Osteoblast (primary cell): ENCODE results near the gene FOLR2. TPM values are rescaled to one million over a fixed set of nuclear protein-coding genes. Genes with fewer than 3 reads are reported as not detected.

Experiments
- DNase-seq: peaks from one replicate; pipeline ENCODE4 v3.0.0; 2011; ENCODE audit warnings: low spot score, mixed read lengths; ENCODE audit not compliant: insufficient read length; ENCODE audit errors: missing footprints
- H2AFZ ChIP-seq: 2 replicates; pipeline ENCODE4 v1.6.0; 2011; ENCODE audit warnings: mild to moderate bottlenecking, low read length
- H3K27ac ChIP-seq: 2 replicates; pipeline ENCODE4 v1.5.1; 2011; ENCODE audit warnings: mild to moderate bottlenecking, low read depth, low read length, moderate library complexity
- H3K27me3 ChIP-seq: 2 replicates; pipeline ENCODE4 v1.6.0; 2012; ENCODE audit warnings: mild to moderate bottlenecking, control low read depth, inconsistent platforms, low read length, moderate library complexity; ENCODE audit not compliant: insufficient read depth
- H3K36me3 ChIP-seq: 2 replicates; pipeline ENCODE4 v1.5.1; 2011; ENCODE audit warnings: mild to moderate bottlenecking, low read length, control low read depth, moderate library complexity; ENCODE audit not compliant: insufficient read depth
- H3K4me1 ChIP-seq: 2 replicates; pipeline ENCODE4 v1.5.1; 2011; ENCODE audit warnings: mild to moderate bottlenecking, low read length, control low read depth, moderate library complexity; ENCODE audit not compliant: insufficient read depth
- H3K4me2 ChIP-seq: 2 replicates; pipeline ENCODE4 v1.6.0; 2011; ENCODE audit warnings: mild to moderate bottlenecking, low read length; ENCODE audit not compliant: insufficient read depth
- H3K4me3 ChIP-seq: fragments of 200-600 bp; sonication (generic); 3 replicates; pipeline ENCODE4 v1.5.1; 2012; ENCODE audit warnings: mild to moderate bottlenecking, low read length, inconsistent platforms; ENCODE audit not compliant: insufficient read depth
- H3K79me2 ChIP-seq: 2 replicates; pipeline ENCODE4 v1.6.0; 2012; ENCODE audit warnings: mild to moderate bottlenecking, low read length, control low read depth, inconsistent platforms; ENCODE audit not compliant: insufficient read depth
- H3K9me3 ChIP-seq: 2 replicates; pipeline ENCODE4 v1.5.1; 2011; ENCODE audit warnings: low read depth, low read length, control low read depth
- H4K20me1 ChIP-seq: 2 replicates; pipeline ENCODE4 v1.6.0; 2012; ENCODE audit warnings: mild to moderate bottlenecking, low read length, control low read depth; ENCODE audit not compliant: insufficient read depth
- CTCF ChIP-seq: IDR thresholded peaks from 2 replicates; pipeline ENCODE4 v1.5.1; 2011; ENCODE audit warnings: mild to moderate bottlenecking, low read depth, low read length, moderate library complexity; ENCODE audit errors: extremely low read depth
- total RNA-seq: library from RNA; depleted of rRNA; stranded (reverse); fragments of >200 nt; gene quantifications from 2 replicates; pipeline ENCODE4 v1.2.3, GENCODE V29; 2012

FOLR2 gene
- total RNA-seq, 1 donor = not detected

- Histone ChIP-seq H3K4me3 (no peak overlapping the region), H3K27ac (no peak overlapping the region), H3K4me1 (peaks cover 13% of the 10 kb centered on the region), H3K9me3 (no peaks in the 10 kb centered on the region), H4K20me1 (peaks cover 78% of the 10 kb centered on the region), H3K79me2 (peaks cover 50% of the 10 kb centered on the region), H3K36me3 (peaks cover 72% of the 10 kb centered on the region), H3K27me3 (no peaks in the 10 kb centered on the region), H2AFZ (no peak overlapping the region), H3K4me2 (no peak overlapping the region)
- no peak for TF ChIP-seq CTCF
- peak; percentile 53 for DNase-seq
Observed at GRCh38 chr11:72229336-72229924, 12.8 kb downstream of the FOLR2 start.

GRCh38 chr11:72229925-72230763 is 13.6 kb downstream of the FOLR2 start:
- Histone ChIP-seq H3K27me3 (no peaks in the 10 kb centered on the region), H3K4me2 (no peak overlapping the region), H3K9me3 (no peaks in the 10 kb centered on the region), H2AFZ (no peak overlapping the region), H3K36me3 (peaks cover 79% of the 10 kb centered on the region), H3K4me3 (no peak overlapping the region), H3K27ac (no peak overlapping the region), H3K79me2 (peaks cover 43% of the 10 kb centered on the region), H4K20me1 (peaks cover 82% of the 10 kb centered on the region), H3K4me1 (peaks cover 13% of the 10 kb centered on the region)
- no peak for TF ChIP-seq CTCF
- peak; percentile 36 for DNase-seq

GRCh38 chr11:72230764-72231365 is 14.3 kb downstream of the FOLR2 start:
- TF ChIP-seq CTCF = no peak
- Histone ChIP-seq H3K27me3 (no peaks in the 10 kb centered on the region), H3K27ac (no peak overlapping the region), H3K4me3 (no peak overlapping the region), H3K4me1 (peaks cover 8% of the 10 kb centered on the region), H3K79me2 (peaks cover 36% of the 10 kb centered on the region), H3K36me3 (peaks cover 86% of the 10 kb centered on the region), H3K4me2 (no peak overlapping the region), H2AFZ (no peak overlapping the region), H3K9me3 (no peaks in the 10 kb centered on the region), H4K20me1 (peaks cover 80% of the 10 kb centered on the region)
- DNase-seq = peak; percentile 66
